Stimulated activated CD4-positive, alpha-beta T cell treated with anti-CD3 and anti-CD28 coated beads, Interleukin-4, amount 100 ng/mL, for 24 hours (primary cell): ENCODE measurements around the gene ADSS1.
A peak's percentile ranks its signal among the peaks of the same experiment; 100 is the strongest.

Experiments
- DNase-seq: peaks from one replicate; pipeline ENCODE4 v3.0.0-alpha.2; 2020

The ADSS1 gene

GRCh38 chr14:104687601-104688504, 36.2 kb upstream of the ADSS1 start:
- DNase-seq: no peak

GRCh38 chr14:104688505-104689108, 35.4 kb upstream of the ADSS1 start:
- no peak for DNase-seq

- peak; percentile 22 for DNase-seq
Measured at GRCh38 chr14:104689109-104689880, 34.7 kb upstream of the ADSS1 start, which contains the start of gene INF2. TSS of gene INF2 (plus strand) at chr14:104689618. CDS start at chr14:104701366, 11,748 bp downstream.

GRCh38 chr14:104689881-104690711, 33.9 kb upstream of the ADSS1 start:
- DNase-seq: no peak

GRCh38 chr14:104690861-104691455, 33.1 kb upstream of the ADSS1 start:
- DNase-seq: no peak

GRCh38 chr14:104691546-104692260, 32.3 kb upstream of the ADSS1 start:
- DNase-seq: no peak

- DNase-seq: no peak
Measured at GRCh38 chr14:104692261-104692938, 31.6 kb upstream of the ADSS1 start.

- no peak for DNase-seq
Measured at GRCh38 chr14:104692939-104693315, 31.1 kb upstream of the ADSS1 start.

GRCh38 chr14:104693482-104694431, 30.3 kb upstream of the ADSS1 start:
- no peak for DNase-seq

GRCh38 chr14:104694475-104694950, 29.5 kb upstream of the ADSS1 start:
- no peak for DNase-seq

GRCh38 chr14:104694991-104695659, 28.9 kb upstream of the ADSS1 start:
- DNase-seq: peak; percentile 42

- no peak for DNase-seq
Measured at GRCh38 chr14:104695660-104696000, 28.4 kb upstream of the ADSS1 start.

- no peak for DNase-seq
Measured at GRCh38 chr14:104696671-104697316, 27.2 kb upstream of the ADSS1 start.

GRCh38 chr14:104697317-104697703, 26.7 kb upstream of the ADSS1 start:
- DNase-seq: no peak

- DNase-seq: no peak
Measured at GRCh38 chr14:104697892-104698583, 26.0 kb upstream of the ADSS1 start.

- DNase-seq: no peak
Measured at GRCh38 chr14:104698688-104699425, 25.2 kb upstream of the ADSS1 start.

- no peak for DNase-seq
Measured at GRCh38 chr14:104699426-104699748, 24.6 kb upstream of the ADSS1 start.
